ENCODE measurements around the gene SYT8.

The SYT8 gene

GRCh38 chr11:1868636-1869291 lies 34.0 kb downstream of the SYT8 start:
- H3K4me3 ChIP-seq = peak overlapping the region; percentile 55
- peak overlapping the region; percentile 27 to 91 for H3K27ac ChIP-seq
- TF ChIP-seq CTCF (IDR thresholded peaks at IDR 0.05) = no peak
- no peak for DNase-seq (ENCODE audit: low spot score)

GRCh38 chr11:1869427-1870325 lies 34.9 kb downstream of the SYT8 start:
- DNase-seq (ENCODE audit: low spot score) = no peak
- H3K4me3 ChIP-seq = peak overlapping the region; percentile 55

GRCh38 chr11:1870326-1870696 lies 35.5 kb downstream of the SYT8 start:
- H3K27ac ChIP-seq = peak overlapping the region in 1 of 2 donors; percentile 91
- no peak for TF ChIP-seq CTCF (IDR thresholded peaks at IDR 0.05)
- H3K4me3 ChIP-seq = peak overlapping the region; percentile 55
- DNase-seq (ENCODE audit: low spot score) = no peak

More at GRCh38 chr11:1869427-1870325, 34.9 kb downstream of the SYT8 start:
- no peak for TF ChIP-seq CTCF (IDR thresholded peaks at IDR 0.05)
- H3K27ac ChIP-seq = peak overlapping the region in 1 of 2 donors; percentile 91

GRCh38 chr11:1870721-1871466 lies 36.1 kb downstream of the SYT8 start:
- peak overlapping the region in 1 of 2 donors; percentile 91 for H3K27ac ChIP-seq
- peak overlapping the region; percentile 55 for H3K4me3 ChIP-seq
- DNase-seq (ENCODE audit: low spot score) = no peak
- TF ChIP-seq CTCF (IDR thresholded peaks at IDR 0.05) = no peak

GRCh38 chr11:1871531-1871930 lies 36.7 kb downstream of the SYT8 start:
- peak overlapping the region in 1 of 2 donors; percentile 91 for H3K27ac ChIP-seq
- DNase-seq (ENCODE audit: low spot score) = no peak
- H3K4me3 ChIP-seq = peak overlapping the region; percentile 55
- TF ChIP-seq CTCF (IDR thresholded peaks at IDR 0.05) = no peak

GRCh38 chr11:1872267-1872985 lies 37.6 kb downstream of the SYT8 start:
- no peak for TF ChIP-seq CTCF (IDR thresholded peaks at IDR 0.05)
- Histone ChIP-seq H3K4me3 (peak overlapping the region; percentile 55), H3K27ac (peak overlapping the region in 1 of 2 donors; percentile 91)
- DNase-seq (ENCODE audit: low spot score) = no peak
